IPS-11a (cell line): Measurements from ENCODE around the gene GPR176.

Source experiments
- H3K4me3 ChIP-seq: one replicate; pipeline ENCODE4 v1.5.1; 2013; ENCODE audit warnings: low read depth, low read length, control low read depth

Gene GPR176

DNA sequence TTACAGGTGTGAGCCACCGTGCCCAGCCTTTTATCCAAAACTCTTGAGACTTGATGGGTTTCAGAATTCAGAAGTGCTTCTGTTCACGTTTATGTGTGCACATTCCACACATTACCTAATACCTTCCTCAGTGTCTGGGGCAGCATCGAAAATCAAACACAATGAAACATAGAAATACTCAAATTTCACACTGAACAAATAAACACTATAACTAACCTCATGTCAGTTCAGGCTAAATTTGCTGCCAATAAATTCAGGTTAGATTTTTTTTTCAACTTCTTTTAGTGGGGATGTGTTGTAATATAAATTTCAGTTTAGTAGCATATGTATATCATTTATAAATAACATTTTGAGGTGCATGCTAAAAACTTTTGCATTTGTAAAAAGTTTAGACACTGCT, 16.6 kb upstream of the GPR176 start:
- no peak overlapping the region for H3K4me3 ChIP-seq

DNA sequence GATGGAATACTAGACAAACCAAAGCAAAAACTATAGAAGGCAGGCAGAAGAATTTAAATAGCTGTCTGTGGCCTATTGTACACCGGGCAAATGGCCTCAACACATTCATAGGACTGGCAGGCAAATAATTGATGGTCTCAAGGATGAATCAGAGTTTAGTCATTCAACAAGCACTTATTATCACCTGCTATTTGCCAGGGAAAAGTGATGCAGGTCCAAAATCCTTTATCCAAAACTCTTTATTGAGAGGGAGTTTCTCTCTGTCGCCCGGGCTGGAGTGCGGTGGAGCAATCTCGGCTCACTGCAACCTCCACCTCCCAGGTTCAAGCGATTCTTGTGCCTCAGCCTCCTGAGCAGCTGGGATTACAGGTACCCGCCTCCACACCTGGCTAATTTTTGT, 16.1 kb upstream of the GPR176 start:
- no peak overlapping the region for H3K4me3 ChIP-seq

DNA sequence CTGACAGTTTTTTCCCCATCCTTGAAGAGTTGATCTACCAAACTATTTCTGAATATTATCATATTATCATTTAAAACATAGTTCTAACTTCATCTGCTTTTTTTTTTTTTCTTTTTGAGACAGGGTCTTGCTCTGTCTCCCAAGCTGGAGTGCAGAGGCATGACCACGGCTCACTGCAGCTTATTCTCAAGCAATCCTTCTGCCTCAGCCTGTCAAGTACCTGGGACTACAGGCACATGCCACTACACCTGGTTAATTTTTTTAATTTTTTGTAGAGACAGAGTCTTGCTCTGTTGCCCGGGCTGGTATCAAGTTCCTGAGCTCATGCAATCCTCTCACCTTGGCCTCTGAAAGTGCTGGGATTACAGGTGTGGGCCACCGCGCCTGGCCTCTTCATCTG, 15.2 kb upstream of the GPR176 start:
- H3K4me3 ChIP-seq = no peak overlapping the region

DNA sequence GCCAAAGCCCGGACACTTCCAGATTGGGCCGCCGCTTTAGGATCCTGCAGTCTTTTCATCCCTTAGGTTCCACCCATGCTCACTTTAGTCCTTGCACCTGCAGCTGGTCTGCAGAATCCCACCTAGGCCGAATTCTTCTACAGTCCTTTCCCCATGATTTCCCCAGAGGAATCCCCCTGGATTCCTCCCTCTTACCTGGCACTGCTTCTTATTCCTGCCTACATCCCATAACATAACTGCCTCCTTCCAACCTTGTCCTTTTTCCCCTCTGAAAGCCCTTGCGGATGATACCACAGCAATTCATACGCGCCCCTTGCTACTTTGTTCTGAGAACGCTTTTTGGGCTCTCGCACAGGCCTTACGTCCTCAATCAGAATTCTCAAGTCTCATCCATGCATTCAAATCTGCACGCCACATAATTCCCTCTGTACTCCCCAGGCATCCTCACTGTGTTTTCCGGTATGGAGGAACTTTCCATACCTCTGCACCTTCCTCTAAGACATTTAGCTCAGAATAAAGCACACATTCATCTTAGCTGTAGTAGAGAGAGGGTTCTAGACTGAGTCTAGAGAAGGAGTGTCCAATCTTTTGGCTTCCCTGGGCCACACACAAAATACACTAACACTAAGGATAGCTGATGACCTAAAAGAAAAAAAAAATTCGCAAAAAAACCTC, 14.5 kb upstream of the GPR176 start:
- peak overlapping the region; percentile 75 for H3K4me3 ChIP-seq

DNA sequence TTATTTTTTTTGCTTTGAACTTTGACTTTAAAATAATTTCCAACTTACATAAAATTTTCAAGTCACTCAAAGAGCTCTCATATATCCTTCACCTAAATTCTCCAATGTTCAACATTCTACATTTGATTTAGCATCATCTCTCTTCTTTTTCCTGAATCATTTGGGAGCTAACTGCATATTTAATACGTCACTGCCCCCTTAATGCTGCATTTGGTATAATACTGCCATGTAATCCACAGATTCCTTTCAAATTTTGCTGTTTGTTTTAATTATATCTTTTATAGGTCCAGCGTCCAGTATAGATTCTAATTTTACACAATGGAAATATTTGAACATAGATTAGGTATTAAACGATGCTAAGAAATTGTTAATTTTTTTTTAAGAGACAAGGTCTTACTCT, 11.5 kb upstream of the GPR176 start:
- H3K4me3 ChIP-seq = no peak overlapping the region

DNA sequence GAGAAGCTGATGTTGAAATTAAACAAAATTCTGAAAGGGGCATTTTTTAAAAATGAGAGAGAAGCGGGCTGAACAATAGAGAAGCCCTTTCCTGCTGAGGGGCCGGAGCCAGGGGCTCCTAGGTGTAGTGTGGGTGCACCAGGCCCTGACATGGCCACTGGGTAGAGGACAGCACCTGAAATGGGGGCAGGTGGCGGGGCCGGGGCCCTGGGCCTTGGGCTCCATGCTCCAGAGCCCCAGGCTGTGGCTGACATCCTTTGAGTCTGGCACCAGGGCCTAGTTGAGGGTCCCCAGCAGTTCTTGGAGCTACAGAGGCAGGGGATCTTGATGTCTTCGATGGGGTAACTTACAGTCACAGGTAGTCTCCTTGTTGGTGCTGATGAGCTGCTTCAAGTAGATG, 6.5 kb upstream of the GPR176 start:
- H3K4me3 ChIP-seq = no peak overlapping the region

DNA sequence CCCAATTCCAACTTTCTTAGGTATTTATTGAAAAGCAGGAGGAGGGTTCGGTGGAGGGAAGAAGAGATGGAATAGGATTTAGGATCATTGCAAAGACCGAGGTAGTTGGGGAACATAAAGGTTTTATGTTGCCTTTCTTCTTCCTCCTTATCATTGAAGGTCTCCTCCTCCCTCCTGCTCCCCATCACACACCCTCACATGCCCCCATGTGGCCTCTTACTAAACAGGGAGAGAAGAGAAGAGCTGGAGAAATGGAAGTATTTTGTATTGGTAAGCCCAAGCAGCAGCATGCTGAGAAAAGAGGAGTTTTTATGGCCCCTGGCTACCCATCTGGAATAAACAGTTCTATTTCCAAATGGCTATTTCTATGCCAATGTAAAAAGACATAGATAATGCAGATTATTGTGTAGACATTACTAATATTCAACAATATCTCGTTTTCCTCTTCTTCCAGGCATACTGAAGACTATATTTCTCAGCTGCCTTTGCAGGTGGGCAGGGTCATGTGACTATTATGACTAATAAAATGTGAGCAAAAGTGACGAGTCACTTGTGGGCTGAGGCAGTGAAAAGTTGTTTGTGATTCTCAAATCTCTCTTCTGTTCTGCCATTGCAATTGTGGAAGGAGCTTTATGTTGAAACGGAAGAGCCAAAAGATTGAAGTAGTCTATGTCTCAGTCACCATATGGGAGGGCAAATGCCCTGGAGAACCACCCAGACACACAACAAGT, 5.2 kb upstream of the GPR176 start:
- H3K4me3 ChIP-seq = no peak overlapping the region

DNA sequence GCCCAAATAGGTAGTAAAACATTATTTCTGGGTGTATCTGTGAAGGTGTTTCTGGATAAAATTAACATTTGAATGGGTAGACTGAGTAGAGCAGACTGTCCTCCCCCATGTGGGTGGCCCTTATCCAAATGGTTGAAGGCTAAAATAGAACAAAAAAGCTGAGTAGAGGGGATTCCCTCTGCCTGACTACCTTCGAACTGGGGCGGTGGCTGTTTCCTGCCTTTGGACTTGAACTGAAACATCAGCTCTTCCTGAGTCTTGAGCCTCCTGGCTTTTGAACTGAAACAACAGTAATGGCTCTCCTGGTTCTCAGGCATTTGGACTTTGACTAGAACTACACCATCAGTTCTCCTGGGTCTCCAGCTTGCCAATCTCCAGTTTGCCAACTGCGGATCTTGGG, 4.4 kb upstream of the GPR176 start:
- no peak overlapping the region for H3K4me3 ChIP-seq

DNA sequence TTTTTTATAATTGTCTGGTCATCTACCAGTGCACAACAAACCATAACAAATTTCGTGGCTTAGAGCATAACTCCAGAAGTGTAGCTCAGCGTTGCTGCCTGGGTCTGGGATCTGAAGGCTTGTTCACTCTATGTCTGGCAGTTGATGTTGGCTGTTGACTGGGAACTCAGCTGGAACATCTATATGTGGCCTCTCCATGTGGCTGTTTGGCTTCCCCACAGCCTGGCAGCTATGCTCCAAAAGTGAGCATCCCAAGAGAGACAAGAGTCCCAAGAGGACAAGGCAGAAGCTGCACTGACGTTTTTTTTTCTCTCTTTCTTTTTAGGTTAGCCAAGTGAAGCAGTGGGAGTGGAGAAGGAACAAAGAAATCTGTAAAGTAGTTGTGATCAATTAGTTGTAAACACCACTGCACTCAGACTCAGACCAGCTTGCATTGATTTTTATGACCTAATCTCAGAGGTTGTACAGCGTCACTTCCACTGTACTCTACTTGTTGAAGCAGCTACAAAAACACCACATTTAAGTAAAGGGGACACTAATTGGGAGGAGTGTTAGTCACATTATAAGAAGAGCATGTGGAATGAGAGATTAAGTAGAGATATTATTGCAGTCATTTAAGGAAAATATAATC, 2.5 kb upstream of the GPR176 start:
- H3K4me3 ChIP-seq = no peak overlapping the region

DNA sequence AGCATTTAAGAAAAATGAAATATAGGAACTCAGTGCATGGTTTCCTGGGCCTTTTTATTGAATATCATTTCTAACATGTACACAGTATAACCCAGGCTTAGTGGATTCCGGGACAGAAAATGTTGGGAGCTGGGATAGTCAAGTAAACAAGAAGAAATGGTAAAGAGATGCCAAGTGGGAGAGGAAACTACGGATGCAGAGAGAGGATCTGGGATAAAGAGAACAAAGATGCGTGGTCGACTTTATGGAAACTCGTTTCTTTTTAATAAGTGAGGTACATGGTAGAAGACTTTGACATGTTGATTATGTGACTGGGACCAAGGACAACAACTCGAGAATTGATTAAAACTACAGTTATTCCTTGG, 1.2 kb upstream of the GPR176 start:
- H3K4me3 ChIP-seq = peak overlapping the region; percentile 85

DNA sequence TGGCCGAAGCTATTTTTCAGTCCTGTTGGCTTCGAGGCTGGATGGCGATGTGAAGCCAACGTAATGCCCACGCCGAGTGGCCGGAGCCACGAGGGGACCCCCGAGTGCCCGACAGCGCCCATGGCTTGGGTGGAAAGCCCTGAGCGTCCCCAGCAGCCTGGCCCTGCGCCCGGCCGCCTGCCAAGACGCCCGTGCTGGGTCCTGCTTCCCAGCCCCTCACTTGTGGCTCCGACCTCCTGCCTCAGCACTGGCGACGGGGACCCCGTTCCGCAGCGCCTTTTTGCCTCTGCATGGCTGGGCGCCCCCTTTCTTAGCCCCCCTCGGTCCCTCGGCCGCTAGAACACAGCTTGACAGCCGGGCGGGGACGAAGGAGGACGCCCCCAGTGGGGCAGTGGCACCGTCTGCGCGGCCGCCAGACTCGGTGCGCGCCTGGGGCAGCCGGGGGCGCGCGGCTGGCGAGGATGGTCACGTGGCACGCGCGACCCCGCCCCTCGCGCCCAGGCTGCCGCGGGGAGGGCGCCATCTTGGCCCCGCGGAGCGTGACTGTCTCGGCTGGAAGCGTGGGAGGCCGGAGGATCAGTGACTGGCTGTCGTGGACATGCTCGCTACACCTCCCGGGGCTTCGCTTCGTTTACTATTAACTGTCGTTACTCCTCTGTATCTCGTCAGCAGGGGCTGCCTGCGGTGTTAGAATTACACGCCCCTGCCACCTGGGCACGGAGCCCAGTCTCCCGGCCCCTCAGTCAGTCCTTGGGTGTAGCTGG, 626 bp upstream of the GPR176 start:
- H3K4me3 ChIP-seq = peak overlapping the region; percentile 85

DNA sequence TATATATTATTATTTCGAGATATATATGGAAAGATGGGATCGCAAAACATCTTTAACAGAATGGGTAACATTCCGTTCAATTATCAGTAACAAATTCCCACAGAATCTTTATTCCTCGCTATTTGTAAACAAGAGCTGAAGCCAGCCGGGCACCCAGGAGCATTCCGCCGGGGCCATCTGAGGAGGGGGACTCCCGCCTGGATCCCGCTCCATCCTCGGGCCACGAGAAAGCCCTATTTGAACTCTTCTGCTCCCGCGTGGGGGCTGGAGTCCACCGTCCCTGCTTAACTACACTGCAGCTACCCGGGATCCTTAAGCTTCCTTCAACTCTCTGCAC, 687 bp downstream of the GPR176 start:
- H3K4me3 ChIP-seq = peak overlapping the region; percentile 85

DNA sequence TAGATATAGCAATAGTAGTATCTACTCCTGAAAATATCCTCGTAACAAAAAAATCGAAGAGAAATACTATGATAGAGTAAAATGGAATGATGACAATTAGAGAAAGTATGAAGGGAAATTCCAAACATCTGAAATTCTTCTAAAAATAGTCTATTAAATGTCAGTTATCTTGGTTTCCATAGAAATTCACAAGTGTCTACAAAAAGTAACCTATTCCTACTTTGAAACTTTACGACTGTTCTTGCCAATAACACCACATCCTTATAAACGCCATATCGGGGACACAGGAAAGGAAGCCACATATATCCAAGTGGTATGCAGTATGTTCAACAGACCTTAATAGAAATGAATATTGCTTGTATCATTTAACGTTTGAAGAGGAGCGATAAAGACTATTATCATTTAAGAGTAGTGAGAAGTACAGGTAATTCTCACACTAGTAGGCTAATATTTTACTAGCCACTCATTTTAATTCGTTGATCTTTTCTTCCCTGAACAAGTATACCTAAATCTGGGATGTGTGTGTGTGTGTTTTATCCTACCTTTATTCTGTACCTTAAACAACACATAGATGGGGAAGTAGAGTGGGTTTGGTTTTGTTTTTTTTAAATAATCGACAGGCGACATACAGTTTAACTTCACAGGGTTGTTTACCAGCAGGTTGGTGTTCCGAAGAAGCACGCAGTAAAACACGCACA, 1.2 kb downstream of the GPR176 start:
- H3K4me3 ChIP-seq = peak overlapping the region; percentile 85

DNA sequence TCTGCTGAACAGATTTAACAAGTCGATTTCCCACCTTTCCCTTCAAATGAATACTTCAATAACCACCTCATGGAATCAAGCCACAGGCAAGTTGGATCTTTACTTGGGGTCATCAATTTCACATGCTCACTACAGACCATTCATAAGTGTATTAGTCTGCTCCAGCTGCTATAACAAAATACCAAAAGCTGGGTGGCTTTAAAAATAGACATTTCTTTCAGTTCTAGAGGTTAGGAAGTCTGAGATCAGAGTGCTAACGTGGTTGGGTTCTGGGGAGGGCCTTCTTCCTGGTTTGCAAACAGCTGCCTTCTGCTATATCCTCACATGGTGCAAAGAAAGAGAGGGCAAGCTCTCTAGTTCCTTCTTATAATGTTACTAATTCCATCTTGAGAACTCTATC, 5.1 kb downstream of the GPR176 start:
- no peak overlapping the region for H3K4me3 ChIP-seq

DNA sequence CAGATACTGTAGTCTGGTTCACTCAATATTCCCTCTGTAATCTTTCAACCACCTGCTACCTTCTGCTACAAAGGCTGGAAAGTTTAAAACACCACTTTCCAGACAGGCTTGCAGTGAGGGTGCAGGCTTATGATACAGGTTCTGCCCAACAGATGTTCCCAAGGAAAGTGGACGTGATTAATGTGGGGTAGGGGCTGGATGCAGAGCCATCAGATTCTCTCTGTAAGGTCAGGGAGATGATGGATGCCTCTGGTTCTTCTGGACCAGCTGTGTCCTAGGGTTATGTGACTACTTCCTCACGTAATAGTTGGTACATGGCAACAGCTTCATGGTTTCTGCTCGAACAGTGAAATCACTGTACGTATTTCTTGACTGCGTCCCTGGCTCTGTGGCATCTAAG, 11.1 kb downstream of the GPR176 start:
- H3K4me3 ChIP-seq = no peak overlapping the region

DNA sequence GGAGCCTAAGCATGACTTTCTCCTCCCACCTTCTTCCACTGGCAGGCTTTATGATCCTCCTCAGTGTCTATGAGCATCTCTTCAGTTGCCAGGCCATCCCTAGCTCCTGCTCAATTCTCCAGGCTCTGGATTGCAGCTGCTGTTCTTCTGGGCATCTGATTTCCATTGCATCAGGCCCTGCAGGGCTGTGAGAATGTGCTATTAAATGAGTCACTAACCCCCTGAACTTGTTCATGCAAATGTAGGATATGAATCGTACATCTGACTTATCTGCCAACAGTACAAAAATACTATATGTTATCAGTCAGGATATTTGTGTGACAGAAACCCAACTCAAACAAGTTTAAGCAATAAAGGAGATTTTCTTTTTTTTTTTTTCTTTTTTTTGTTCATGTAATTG, 11.9 kb downstream of the GPR176 start:
- H3K4me3 ChIP-seq = no peak overlapping the region

DNA sequence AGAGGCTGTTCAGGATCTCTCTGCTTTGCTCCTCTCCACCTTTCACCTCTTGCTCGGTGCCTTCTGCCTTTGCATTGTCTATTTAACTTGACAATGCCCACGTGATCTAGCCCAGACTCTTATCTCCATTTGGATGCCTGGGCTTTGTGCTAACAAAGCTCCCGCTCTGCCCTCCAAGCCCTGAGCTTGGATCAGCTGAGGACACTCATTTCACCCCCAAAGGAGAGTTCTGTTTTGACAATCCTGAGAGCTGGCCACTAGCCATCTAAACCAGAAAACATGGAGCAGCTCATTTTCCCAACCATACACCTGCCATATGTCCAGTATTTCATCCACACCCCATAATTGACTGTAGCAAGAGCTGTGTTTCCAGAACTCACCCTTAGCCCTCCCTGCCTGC, 12.8 kb downstream of the GPR176 start:
- H3K4me3 ChIP-seq = no peak overlapping the region

DNA sequence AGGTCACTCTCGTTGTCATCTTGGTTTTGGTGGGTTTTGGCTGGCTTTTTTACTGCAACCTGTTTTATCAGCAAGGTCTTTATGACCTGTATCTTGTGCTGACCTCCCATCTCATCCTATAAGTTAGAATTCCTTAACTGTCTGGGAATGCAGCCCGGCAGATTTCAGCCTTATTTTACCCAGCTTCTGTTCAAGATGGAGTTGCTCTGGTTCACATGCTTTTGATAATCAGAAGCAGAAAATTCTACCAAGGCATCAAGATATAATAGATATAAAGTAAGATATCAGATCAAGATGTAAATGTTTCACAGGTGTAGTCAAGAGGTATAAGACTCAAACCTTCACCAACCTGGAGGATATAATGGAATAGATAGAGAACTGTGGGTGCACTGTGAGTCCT, 16.0 kb downstream of the GPR176 start:
- H3K4me3 ChIP-seq = no peak overlapping the region

DNA sequence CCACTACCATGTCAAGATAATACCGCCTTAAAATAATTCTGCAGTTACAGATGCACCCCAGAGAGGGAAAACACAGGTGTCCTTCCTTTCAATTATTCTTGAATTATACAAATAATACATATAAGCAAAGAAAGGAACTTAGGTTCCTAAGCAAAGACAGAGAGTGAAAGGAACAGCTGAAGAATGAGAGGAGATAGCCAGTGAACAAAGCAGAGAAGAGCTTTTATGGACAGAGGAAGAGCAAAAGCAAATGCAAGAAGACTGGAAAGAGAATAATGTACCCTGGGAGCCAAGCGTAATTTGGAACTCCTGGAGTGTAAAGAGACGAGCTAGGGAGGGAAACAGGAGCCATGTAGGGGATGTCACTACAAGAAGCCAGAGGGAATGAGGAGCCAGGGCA, 21.7 kb downstream of the GPR176 start:
- no peak overlapping the region for H3K4me3 ChIP-seq

DNA sequence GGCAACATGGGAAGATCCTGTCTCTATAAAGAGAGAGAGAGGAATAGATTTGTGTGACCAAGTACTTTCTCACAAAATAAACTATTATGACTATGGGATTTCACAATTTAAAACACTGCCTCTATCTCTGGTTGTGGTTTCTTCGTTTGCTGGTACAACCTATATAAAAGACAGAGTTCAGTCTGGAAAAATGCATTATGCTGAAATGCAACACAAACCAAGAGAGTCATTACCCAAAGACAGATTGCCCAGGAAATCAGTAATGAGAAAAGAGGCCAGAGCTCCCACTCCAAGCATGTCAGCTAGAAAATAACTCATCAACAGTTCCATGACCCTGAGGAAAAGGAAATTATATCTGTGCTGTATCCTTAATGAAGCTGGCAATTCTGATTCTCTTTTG, 23.2 kb downstream of the GPR176 start:
- H3K4me3 ChIP-seq = no peak overlapping the region

DNA sequence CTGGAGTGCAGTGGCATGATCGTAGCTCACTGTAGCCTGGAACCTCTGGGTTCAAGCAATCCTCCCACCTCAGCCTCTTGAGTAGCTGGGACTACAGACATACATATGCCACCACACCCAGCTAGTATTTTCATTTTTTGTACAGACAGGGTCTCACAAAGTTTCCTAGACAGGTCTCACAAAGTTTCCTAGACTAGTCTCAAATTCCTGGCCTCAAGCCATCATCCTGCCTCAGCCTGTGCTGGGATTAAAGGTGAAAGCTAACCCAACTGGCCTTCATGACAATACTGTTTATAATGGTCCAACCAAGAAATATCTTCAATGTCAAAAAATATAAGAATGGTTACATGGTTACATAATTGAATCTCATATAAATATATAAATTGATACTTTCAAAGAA, 24.0 kb downstream of the GPR176 start:
- no peak overlapping the region for H3K4me3 ChIP-seq
